Endometrium (tissue), 2 donors: ENCODE data around the gene MAL.

ENCODE experiments used
- FAIRE-seq: peaks from 2 replicates; lab custom pipeline; 2012; peaks lifted over from hg19 to GRCh38; lab: Jason Lieb, UNC
- donor health status: control.
- donor health status: control.

The MAL gene

DNA sequence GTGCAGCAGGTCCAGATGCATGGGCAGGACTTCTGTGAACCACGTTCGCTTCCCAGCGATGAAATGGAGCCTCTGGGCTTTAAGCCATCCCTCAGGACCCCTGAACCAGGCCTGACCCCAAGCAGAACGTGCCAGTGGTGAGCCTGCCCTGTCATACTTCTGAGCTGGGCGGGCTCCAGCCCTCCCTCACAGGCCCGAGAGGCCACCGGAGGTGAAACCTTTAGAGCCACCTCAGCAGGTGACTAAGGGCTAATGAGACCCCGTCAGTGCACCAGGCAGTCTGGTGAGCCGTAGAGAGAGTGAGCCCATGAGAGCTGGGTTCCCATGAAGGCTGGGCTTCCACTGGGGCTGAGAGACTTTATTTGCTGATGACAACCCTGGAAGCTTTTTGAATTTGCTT, 8.9 kb upstream of the MAL start:
- FAIRE-seq, result no peak

DNA sequence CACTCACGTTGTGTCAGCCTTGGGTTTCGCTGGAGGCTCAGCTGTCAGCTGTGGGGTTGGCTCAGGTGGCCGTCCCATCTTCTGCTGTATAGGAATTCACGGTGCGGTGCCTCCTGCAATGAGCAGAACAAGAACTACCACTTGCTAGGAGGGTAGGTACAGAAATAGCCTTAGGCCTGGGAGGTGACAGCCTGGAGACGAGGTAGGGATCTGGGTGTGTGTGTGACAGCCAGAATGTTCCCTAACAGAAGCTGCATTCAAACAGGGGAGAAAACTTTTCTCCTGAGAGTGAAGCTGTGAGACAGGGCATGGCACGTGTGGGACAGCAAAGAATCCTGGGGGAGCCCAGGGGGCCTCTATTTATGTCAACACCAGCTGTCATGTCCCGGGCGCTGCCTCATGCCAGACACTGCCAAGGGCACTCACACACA, 8.4 kb upstream of the MAL start:
- FAIRE-seq, result no peak

DNA sequence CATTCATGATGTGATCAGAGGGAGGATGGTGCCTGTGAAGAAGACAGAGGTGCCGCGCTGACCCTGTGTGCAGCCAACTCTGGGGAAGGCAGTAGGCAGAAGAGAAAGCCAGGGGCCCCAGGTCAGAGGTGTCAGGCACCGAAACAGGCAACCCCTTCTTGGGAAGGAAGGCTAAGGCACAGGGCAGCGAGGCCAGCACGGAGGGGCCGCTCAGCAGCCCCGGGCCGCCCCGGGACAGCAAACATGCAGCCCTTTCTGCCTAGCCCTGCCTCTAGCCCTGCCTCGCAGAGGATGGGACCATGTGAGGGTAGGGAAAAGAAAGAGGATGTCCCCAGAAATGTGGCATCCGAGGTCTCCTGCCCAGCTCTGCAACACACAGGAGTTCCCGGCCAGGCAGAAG, 7.7 kb upstream of the MAL start:
- FAIRE-seq, result no peak

DNA sequence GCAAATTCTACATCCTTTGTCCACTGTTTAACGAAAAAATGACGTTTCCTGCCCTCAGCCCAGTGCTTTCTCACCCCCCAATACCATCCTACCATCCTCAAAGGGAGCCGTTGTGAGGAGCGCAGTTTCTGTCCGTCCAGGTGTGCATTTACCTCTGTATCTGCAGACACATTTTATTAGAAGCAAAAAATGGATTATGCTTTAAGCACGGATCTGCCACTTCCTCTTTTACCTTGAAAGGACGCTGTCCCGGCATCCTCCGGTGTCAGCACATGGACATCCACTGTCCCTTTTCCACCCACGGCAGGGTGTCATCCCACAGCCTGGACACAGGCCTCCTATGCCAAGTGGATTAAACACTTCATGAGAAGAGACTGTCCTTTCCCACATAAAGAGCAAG, 7.2 kb upstream of the MAL start:
- no peak for FAIRE-seq

DNA sequence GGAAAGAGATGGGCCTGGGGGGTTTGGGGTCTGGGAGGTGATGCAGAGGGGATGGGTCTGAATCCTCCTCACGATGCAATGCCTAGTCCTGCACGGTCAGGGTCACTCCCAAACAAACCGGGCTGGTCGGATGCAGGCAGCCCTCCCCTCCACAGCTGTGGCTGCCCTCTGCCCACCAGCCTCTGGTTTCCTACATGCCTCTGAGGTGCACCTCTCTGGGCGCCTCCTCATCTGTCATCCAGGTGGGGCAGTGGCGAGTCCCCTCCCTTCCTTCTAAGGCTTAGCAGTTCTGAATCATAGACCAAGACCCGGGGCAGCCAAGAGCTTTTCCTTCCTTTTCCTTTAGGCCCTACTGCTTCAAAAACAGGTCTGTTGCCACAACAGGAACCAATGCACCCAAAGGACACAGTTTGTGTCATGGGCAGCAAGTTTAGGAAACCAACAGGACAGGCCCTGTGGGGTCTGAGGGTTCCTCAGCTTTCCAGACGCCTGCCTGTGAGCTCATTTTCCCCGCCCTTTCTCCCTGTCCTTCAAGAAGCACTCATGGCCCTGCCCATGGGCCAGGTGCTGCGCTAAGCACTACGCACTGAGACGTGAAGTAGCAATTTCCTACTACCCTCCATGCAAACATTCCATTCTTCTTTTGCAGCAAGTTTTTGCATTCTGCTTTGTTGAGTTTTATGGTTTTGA, 6.5 kb upstream of the MAL start:
- no peak for FAIRE-seq

DNA sequence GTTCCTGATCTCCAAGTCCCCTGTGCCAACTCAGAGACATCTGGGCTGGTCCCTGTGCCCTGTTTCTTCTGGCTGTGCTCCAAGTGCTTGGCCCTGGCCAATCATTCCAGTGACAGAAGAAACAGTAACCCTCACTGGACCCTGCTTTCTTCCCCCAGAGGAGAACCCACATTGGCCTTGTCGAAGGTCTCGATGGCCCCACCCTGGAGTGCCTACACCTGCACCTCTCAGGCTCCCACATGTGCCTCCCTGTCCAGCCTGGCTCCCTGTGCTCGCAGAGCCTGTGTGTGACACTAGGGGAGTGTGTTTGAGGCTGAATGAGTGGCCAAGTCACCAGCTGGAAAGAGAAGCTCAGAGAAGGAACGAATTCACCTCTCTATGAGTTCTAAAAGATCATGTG, 5.9 kb upstream of the MAL start:
- FAIRE-seq, result no peak

DNA sequence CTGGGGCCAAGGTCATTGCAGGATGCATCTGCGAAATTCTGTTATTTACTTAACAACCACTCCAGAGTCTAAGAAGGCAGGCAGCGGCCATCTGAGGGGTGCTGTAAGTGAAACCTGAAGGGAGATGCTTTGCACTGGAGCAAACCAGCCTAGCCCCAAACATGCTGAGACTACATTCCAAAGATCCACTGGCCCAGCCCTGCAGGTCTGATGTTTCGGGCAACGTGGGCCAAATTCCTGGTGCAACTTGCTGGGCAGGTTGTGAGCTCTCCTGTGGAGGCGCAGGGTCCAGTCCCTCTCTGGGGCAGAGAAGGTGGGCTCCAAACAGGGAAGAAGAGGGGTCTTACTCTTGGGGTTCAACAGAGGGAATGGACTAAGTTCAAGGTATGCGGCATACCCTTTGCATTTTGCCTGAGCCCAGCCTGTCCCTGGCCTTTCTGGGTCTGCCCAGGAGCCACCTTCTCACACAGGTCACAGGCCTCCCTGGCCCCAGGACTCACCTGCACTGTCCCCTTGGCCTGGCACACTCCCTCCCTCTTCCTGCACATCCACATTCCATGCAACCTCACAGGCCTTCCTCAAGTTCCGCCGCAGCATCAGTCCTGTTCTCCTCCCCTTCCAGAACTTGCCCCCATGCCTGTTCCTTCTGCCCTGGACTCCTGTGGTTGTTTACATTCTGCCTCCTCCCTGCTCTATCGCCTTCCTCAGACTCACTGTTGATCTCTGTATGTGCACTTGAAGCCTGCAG, 5.1 kb upstream of the MAL start:
- no peak for FAIRE-seq

DNA sequence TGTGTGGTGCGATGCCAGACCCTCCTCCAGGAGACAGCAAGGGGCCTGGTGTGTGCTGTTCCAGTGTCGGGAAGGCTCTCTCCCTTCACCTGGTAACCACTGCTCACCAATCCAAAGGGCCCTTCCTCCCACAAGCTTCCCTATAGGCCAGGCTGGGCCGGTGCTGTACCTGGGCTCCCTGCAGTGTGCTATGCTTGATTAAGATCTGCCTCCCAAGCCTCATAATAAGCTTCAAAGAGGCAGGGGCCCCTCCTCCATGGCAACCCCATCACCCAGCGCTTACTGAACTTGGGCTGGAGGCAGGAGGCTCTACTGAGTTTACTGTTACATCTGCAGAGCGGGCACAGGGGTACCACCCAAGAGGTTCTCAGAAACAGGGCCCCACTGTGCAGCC, 4.5 kb upstream of the MAL start:
- FAIRE-seq, result no peak

DNA sequence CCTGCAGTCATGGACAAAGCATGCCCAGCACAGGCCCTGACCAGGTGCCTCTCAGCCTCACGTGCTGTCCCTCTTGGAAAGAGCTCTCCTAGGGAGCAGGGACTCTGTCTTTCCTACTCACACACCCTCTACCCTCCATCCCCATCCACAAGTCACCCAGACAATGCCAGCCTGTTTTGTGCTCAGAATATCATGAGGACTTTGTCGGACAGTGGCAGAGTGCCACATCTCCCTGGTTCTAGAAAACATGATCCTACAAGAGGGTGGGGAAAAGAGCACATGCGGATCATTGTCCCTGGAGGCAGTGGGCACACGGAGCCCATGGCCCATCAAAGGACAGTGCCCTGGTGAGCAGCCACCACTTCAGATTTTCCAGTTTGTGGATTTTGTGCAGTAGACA, 3.7 kb upstream of the MAL start:
- no peak for FAIRE-seq

DNA sequence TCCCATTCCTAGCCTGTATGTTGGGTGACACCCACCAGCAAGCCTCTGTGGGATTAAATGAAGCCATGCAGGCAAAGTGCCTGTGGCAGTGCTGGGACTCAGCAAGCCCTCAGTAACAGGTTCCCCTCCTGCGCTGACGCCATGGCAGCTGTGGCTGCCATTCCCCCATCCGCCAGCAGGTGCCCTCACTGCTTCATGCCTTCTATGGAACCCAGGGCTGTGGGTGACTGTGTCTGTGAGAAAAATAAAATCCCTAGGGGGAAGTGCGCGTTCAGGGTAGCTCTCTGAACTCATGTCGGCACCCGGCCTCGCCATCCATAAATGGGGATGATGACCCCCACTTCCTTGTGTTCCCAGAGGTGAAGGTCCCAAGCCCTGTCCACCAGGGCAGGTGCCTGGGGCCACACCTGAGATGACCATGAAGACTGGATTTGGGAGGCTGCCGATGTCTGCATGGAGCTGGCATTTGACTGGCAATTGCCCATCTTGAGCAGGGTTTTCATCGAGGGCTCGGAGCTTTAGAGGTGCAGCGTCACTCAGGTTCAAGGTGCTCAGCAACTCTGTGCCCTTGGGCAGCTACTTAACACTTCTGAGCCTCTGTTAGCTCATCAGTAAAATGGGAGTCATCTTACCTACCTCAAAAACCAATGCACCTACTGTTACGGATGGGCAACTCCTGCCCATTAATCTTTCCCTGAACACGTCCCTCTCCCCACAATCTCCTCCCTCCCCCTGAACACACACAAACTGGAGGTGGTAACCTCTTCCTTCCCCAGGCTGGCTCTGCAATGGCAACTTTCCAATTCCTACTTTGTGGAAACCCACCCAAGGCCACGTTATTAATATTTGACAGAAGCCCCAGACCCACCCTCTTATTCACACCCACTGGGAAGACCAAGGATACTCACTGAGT, 2.9 kb upstream of the MAL start:
- no peak for FAIRE-seq

DNA sequence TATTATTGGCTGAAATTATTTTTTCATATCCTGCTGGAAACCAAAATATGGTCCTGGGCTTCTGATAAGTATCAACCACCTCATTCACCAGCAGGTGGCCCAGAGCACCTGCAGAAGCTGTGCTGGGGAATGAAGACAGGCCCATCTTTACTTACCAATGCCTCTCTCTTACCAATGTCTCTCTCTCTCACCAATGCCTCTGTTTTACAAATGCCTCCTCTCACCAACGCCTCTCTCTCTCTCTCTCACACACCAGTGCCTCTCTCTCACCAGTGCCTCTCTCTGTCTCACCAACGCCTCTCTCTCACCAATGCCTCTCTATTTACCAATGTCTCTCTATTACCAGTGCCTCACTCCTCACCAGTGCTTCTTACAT, 2.3 kb upstream of the MAL start:
- FAIRE-seq, result no peak

DNA sequence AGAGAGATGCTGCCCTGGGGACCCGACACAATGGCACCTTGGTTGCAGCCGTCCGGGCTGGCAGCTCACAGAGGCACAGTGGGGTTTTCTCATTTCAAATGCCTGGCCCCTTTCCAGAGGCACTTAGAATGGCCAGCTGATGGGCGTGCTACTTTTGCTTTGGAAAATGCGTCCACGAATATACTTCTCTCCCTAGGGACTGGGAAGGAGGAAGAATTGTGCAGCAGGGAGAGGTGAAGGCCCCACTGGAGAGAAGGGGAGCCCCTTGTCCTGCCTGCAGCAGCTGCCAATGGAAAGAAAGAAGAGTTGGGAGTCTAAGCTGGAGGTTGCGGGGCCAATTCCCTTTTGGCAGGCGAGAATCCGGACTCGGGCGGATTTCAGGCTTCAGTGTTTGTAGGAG, 1.1 kb upstream of the MAL start:
- no peak for FAIRE-seq

DNA sequence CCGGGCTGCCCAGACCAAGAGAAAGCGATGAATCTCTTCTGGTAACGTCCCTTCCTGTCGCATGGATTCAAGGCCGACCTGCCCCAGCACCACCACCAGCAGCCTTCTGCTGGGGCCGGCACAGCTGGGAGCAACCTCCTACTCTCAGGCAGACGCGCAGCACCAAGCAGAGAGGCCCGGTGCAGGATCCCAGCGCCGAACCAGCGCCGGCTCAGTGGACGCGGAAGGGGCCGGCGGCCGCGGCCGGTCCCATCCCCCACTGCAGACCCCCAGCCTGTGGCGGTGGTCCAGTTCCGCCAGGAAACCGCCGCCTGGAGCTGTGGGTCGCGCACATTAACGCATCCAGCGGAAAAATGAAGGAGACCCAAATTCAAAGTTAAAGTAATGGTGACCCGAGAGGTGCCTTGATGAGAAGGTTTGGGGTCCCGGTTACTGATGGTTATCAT, 525 bp upstream of the MAL start:
- no peak for FAIRE-seq

DNA sequence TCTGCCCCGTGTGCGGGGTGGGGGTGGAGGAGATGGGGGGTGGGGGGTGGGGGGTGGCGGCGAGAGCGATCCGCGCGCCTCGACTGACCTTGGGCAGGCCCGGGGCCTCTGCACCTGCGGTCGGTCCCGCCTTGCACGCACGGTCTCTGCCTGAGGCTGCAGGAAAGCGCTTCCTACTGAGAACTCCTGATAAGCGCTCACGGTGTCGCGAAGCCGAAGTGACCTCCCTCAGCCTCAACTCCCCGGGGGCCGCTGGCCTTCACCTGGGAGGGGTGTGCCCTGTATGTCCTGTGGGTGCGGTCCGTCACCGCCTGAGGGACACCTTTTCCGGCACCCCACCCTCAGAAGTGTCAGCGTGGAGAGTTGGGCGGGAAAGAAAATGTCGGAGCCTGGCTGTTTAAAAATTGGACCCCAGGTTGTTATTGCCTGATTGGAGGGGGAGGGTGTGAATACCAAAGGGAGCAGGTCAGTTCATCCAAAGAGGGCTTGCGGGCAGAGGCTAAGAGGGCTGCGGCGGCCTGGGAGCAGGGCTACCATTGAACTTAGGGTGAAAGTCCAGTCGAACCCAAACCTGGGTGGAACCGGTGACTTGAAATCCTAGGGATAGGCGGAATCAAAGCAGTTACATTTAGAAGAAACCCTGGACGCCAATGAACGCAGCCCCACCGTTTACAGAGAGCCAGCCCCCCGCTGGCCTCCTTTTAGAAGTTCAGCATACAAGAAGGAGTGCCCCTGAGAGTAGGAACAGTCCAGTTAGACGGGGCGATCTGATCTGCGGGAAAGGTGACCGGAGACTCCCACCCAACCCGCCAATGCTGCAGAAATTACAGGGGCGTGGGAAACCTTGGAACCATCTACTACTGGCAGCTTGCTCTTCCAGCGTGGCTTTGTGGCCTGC, 1.2 kb downstream of the MAL start:
- FAIRE-seq, result no peak

DNA sequence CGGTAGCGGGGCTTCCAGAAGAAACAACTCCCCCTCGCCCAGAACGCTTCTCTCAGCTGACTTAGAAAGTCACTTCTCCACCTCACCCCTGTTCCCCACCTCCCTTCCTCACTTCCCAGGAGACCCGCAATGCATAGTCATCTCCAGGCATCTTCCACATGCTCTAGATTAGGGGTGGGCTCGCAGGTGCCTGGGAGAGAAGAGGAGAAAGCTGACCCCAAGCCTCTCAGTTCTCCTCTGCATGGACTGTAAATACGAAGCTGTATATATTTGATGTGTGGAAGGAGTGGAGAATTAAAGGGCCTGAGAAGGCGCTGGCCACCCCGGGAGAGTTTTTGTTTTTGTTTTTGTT, 1.8 kb downstream of the MAL start:
- no peak for FAIRE-seq

DNA sequence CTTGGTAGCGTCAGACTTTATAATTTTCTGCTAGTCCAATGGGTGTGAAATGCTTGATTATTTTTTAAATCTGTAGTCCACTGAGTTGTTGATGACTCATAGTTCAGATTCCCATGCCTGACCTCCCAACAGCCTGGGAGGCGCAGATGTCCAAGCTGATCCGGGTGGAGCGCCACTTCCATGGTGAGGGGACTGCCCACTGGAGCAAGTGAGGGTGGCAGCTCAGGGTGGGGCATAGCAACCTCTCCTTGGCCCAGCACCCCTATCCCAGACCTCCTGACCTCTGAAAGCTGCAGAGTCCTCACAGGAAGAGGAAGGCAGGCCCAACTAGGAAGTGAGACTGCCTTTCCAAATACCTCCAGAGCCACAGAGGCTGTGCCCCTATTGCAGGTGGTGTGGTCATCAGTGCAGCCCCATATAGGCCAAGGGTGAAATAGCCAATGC, 4.4 kb downstream of the MAL start:
- no peak for FAIRE-seq

DNA sequence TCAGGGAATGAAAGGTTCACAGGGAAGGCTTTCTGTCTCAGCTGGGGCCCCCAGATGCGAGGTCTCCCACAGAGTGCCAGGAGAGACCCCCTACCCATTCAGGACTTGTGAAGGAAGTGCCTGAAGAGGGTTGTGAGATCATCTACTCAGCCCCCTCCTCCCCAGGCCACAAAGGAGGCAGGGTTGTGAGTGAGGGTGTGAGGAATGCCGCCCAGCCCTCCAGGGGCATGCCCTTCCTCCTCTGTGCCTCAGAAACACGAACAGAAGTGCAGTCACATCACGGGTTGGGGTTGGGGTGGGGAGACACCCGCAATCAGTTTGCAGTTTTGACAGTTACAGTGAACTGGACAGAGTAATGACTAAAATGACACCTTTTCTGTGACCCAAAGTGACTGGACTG, 5.0 kb downstream of the MAL start:
- no peak for FAIRE-seq

DNA sequence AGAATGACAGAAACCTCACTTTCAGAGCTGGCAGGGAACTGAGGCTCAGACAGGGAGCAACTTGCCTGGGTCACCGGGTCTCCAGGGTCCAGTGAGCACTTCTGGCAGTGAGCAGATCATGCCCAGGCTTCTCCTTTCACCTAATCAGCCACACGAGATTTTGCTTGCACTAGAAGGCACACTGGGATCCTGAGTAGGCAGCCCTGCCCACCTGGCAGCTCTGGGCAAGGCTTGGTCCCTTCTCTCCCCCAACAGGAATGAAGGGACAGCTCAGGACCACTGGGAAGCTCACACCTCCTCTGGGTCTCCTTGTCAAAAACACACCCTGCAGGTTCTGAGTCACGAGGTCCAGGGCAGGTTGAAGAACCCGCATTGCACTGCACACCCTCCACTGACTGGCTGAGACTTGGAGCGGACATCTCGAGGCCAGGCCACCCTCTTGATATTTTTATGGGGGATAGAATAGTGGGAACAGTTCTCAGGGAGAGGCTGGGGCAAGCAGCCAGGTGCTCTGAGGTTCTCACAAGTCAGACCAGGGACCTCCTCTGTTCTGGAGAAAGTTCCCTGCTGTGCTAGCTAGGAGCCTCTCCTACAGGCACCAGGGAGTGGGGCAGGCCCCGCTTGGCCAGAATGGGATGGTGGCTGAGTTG, 5.7 kb downstream of the MAL start:
- FAIRE-seq, result no peak

DNA sequence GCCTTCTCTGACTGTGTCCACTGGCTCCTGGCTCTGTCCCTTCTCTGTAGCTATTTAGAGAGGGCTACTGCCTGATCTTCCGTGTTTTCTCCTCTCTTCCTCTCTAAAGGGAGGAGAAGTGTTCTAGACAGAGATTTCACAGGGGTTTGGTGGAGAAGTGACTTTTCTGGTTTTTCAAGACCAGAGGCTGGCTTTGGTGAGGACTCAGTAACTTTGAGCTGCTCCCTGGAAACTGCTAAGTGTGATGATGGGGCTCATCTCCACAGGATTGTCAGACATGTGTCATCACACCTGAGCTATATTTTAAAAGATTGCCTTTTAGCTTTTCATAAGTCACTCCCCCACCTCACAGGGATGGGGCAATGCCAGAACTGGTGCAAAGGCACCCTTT, 6.2 kb downstream of the MAL start:
- FAIRE-seq, result no peak

DNA sequence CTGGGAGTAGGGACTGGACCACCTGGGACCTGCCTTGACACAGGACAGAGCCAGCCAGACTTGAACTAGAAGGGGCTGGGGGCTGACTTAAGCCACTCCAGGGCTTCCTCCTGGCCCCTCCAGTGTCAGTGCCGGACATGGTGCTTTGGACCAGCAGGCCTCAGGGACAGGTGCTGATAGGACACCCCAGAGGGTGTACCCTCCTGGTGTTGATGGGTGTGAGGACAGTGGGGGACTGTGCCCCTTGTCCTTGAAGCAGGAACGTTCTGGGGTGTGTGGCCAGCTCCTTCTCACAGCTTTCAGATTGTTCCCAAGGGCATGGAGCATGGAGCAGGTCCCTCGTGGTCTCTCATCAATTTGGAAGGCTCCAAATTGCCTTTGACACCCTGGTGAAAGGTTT, 6.8 kb downstream of the MAL start:
- no peak for FAIRE-seq

DNA sequence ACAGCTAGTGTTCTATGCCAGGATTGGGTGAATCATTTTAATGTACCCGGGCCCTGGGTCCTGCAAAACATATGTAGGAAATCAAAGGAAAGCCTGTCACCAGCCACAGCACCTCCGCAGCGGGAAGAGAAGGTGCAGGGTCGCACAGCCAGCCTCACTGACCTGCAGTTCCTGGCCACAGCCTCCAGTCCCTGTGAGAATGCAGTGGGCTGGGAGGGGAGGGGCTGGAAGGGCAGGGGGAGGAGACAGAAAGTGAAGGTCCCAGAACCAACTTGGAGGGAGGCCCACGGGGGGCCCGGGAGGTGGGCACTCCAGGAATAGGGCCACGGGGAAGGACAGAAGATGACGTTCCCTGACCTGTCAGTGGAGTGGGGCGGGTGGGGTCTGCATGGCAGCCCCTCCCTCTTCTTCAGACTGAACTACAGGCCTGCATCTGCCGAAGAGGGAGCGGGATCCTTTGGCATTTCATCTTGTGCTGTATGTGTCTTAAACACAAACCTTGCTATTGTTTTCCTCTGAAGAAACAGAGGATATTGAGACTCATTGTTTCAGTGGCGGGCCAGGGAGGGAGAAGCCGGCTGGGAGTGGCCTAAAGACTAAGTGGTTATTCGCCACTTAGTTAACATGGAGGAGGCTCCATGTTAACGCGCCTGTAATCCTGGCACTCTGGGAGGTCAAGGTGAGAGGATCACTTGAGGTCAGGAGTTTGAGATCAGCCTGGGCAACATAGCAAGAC, 7.5 kb downstream of the MAL start:
- no peak for FAIRE-seq
